ENCODE data around the gene NTRK3.

NTRK3 gene

GRCh38 chr15:88177451-88177850 lies 79.1 kb downstream of the NTRK3 start:
- no peak for DNase-seq

DNA sequence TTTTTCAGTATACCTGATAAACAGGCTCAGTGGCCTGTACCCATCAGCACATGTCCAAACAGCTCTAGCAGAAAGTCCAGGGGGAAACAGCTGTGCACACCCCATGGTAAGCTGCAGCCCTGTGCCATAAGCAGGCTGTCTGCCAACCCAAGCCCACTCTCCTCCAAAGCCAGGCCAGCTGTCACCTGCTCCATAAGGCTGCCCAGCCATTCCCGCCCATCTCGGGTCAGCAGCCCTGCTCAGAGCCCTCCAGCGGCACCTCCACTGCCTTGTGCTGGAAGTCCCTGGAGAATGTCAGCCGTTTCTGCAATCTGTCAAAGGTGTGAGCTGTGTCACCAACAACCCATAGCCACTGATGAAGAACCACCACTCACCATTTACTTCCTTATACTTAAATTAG lies 82.0 kb downstream of the NTRK3 start:
- no peak for DNase-seq

- DNase-seq: no peak
Observed at GRCh38 chr15:88166082-88166993, 90.2 kb downstream of the NTRK3 start.

- no peak for DNase-seq
Observed at GRCh38 chr15:88161636-88162035, 94.9 kb downstream of the NTRK3 start.

DNA sequence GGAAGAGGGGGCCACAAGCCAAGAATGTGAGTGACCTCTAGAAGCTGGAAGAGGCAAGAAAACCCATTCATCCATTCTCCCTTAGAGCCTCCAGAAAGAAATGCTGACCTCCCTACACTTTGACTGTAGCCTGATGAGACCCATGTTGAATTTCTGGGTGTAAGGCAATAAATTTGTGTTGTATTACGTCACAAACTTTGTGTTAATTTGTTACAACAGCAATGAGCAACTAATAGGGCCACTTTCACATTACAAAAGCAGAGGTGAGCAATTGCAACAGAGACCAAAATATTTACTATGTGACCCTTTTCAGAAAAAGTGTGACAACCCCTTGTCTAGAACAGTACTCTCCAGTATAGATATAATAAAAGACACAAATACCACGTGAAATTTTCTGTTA lies 101.2 kb downstream of the NTRK3 start:
- no peak for DNase-seq

- DNase-seq: no peak
Observed at GRCh38 chr15:88152672-88153071, 103.9 kb downstream of the NTRK3 start.

GRCh38 chr15:88147760-88148159 lies 108.8 kb downstream of the NTRK3 start:
- DNase-seq: no peak

DNA sequence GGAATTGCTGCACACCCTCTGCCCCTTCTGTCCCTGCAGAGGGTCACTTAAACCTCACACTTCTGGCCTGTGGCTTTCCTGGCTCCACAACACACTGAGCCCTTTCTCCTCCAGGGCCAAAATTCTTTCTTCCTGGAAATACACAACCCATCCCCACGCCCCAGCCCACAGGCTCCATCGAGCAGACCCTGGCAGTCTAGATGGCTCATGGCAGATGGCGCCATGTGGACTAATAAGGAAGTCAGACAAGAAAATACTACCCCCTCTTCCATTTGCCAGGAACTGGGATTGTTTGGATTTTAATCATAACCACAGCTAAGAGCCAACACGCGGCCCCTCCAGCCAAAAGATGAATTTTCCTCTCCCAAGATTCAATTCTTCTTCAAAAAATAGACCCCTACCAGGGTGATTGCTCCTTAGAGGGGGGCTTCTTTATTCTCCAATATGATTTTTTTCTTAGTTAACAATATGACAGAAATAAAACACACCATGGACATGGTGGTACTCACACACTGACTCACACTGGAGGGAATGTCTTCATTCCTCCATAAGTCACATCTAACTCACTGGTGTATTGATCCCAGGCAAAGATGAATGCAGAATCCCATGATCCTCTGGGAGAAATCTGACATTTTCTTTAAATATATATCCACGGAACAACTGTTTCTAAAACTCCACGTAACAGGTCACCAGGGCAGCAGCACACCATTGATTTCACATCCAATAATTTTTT lies 111.5 kb downstream of the NTRK3 start:
- DNase-seq: no peak

GRCh38 chr15:88142121-88142520 lies 114.4 kb downstream of the NTRK3 start:
- DNase-seq: no peak

DNA sequence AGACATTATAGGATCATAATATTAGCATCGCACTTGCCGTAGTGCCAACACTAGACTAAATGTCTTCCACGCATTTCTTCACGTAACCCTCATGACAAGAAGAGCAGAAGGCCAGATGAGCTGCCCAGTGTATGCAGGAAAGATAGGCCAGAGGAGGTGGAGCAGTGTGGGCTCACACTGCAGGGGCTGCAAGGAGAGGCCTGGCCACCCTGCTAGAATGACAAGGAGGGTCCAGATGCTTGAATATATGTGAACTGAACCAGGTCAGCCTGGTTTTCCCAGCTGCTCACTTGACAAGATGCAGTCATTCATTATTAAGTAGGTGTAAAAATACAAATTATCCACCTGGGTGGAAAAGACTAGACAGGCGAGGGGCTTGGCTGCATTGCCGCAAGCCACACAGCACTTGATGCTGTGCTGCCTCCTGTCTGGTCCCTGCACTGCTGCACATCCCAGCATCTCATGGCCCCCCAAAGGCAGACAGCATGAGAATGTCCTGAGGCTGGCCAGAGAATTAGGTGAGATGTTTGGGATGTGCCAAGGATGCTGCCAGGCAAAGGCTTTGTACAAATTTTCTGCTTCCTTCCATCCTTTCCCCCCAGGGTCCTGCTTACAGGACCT lies 115.2 kb downstream of the NTRK3 start:
- DNase-seq: no peak

- no peak for DNase-seq
Observed at GRCh38 chr15:88140398-88140797, 116.1 kb downstream of the NTRK3 start.

GRCh38 chr15:88139936-88140335 lies 116.6 kb downstream of the NTRK3 start:
- DNase-seq: no peak

DNA sequence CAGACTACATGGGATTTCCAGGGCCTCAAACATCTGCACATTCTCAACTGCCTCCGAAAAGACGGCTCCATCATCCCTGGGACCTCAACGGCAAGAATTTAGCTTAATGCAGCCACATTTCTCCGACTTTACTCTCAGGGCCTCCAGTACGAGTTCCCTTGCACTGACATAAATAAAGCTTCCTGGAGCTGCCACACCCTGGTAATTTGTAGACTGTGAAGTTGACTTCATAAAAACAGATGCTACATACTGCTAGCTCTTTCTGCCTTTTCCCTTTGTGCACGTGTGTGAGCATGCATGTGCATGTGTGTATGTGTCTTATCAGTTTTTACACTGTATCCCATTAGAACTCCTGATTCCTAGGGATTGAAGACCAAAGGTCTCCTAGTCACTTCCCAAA lies 122.7 kb downstream of the NTRK3 start:
- no peak for DNase-seq

GRCh38 chr15:88132499-88132898 lies 124.0 kb downstream of the NTRK3 start:
- DNase-seq: no peak

DNA sequence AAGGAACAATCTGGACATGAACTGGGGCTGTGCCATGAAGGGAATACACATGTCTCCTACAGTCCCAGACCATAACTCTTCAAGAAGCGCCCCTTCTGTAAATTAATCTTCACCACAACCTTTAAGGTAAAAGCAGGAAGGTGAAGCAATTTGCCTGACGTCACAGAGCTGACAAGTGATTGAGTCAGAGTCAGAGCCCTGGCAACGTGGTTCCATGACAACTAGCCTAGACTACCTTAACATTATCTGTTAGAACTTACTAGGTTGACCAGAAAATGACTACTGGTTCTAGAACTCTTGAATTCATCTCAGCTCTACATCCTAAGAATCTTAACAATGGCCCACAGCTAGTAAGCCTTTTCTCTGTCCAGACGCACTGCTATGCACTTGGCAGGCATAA lies 124.6 kb downstream of the NTRK3 start:
- DNase-seq: no peak

DNA sequence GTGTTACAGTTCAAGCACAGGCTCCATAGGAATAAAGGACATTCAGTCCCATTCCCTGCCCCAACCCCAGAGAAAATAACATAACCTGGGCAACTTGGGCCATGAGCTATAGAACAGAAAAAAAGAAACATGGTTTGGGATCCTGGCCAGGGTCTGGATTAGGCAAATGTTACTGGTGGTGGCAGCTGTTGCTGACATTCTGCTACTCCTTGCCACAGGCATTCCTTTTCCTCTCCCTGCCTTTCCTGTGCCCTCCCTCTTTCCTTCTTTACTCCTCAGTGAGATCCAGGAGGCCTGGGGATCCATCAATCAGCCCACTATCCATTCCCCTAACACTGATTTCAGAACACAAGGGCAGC lies 129.1 kb downstream of the NTRK3 start:
- DNase-seq: no peak

DNA sequence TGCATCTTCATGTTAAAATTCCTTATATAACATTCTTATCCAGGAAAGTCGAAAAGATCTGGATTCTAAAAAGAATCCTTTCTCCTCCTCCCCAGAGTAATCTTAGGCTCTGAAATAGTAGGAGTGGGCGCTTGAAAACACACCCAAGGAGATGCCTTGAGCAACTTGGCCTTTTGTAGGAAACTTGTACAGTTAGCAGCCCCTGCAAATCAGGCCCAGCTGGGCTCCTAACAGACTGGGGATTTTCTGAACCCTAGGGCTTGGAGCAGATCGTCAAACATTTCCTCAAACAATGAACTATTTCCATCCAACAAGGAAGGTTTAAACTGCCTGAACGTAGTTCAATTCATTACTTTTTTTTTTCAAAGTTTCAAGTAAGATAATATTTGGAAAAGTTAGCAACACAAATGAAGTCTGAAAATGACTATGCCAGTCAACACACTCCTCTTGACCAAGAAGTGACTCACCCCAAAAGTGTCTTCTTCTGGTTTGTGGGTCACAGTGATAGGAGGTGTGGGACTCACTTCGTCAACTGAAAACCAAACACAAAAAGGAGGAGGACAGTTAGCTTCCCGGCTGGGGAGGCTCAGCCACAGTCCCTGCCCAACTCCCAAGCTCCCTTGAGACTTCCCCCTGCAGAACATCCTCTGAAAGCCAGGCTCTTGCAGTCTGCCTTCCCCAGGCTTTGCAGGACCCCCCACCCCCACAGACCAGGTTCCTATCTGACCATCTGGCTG lies 129.7 kb downstream of the NTRK3 start:
- DNase-seq: no peak

GRCh38 chr15:88125576-88125975 lies 131.0 kb downstream of the NTRK3 start:
- no peak for DNase-seq

DNA sequence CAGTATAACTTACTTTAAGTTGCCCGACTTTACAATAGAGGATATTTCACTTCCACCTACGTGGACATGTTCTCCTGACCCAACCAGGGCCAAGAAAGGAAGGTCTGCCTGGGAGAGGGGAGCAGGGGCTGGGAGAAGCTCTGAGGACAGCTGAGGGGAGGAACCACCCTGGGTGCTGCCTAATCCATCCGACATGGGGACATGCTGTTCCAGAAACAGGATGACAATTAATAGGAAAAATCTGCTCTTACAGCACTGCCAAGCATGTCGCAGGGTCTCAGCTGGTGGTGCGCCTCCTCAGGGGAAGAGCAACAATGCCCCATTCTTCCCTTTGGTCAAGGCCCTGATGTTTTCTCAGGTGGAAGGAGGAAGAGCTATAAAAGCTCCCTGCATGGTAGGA lies 132.3 kb downstream of the NTRK3 start:
- no peak for DNase-seq

- no peak for DNase-seq
Observed at GRCh38 chr15:88121968-88122530, 134.5 kb downstream of the NTRK3 start.

- DNase-seq: no peak
Observed at GRCh38 chr15:88120026-88120425, 136.5 kb downstream of the NTRK3 start.

GRCh38 chr15:88118741-88119140 lies 137.8 kb downstream of the NTRK3 start:
- no peak for DNase-seq

GRCh38 chr15:88118035-88118434 lies 138.5 kb downstream of the NTRK3 start:
- DNase-seq: no peak

Data from SHP77 treated with DMSO at 0.1 percent for 48 hours (cell line).